Heart left ventricle (tissue), 16 donors: ENCODE measurements around the gene DPH1. TPM values are rescaled to one million over a fixed set of nuclear protein-coding genes. Genes with fewer than 3 reads are reported as not detected.

ENCODE experiments used
- ATAC-seq, 4 donors: fragments of 200-7000 bp; cut with Tn5 transposase; one replicate each; pipeline ENCODE4 v1.9.1; 2020 to 2022; ENCODE audit warnings: moderate library complexity in 4 of 4, mild to moderate bottlenecking in 3 of 4, moderate number of reproducible peaks in 1 of 4
- DNase-seq, 5 donors: peaks; one replicate each; pipeline ENCODE4 v3.0.0-alpha.2; 2020
- H3K27ac ChIP-seq, 12 donors: fragments of 200-600 bp; sonication (generic) in 4 of 12; one replicate each; pipeline versions ENCODE4 v1.5.0 to v1.8.0; 2016 to 2022; ENCODE audit warnings: mild to moderate bottlenecking in 2 of 12
- H3K27me3 ChIP-seq, 9 donors: fragments of 200-600 bp; sonication (generic) in 2 of 9; one replicate each; pipeline versions ENCODE4 v1.5.1 to v1.8.0; 2016 to 2022; ENCODE audit warnings: mild to moderate bottlenecking in 3 of 9
- H3K36me3 ChIP-seq, 9 donors: fragments of 200-600 bp; sonication (generic) in 2 of 9; one replicate each; pipeline versions ENCODE4 v1.5.0 to v1.8.0; 2018 to 2022; ENCODE audit warnings: mild to moderate bottlenecking in 2 of 9
- H3K4me1 ChIP-seq, 12 donors: fragments of 200-600 bp; sonication (generic) in 4 of 12; one replicate each; pipeline versions ENCODE4 v1.5.0 to v1.8.0; 2016 to 2022; ENCODE audit warnings: mild to moderate bottlenecking in 3 of 12
- H3K4me3 ChIP-seq, 12 donors: fragments of 200-600 bp; sonication (generic) in 4 of 12; one replicate each; pipeline versions ENCODE4 v1.5.0 to v1.8.0; 2017 to 2022; ENCODE audit warnings: mild to moderate bottlenecking in 9 of 12, moderate library complexity in 4 of 12
- H3K9me3 ChIP-seq, 12 donors: fragments of 200-600 bp; sonication (generic) in 4 of 12; one replicate each; pipeline versions ENCODE4 v1.5.0 to v1.8.0; 2016 to 2022; ENCODE audit warnings: mild to moderate bottlenecking in 1 of 12
- POLR2A ChIP-seq, 2 donors: fragments of 450-650 bp; IDR thresholded peaks; one replicate each; pipeline ENCODE4 v1.6.1; 2017; ENCODE audit warnings: antibody characterized with exemption in 2 of 2, mild to moderate bottlenecking in 2 of 2, moderate library complexity in 2 of 2
- WGBS, 4 donors: extraction: QIAGEN DNeasy Blood & Tissue Kit in 2 of 4; methylation state at CpG; one replicate each; pipeline versions ENCODE4 v1.1.5 to v1.1.7; 2013 to 2018; 5-methylcytosine and 5-hydroxymethylcytosine counted together
- intact Hi-C, 10 donors: fragments of 100-400 bp; cut with DNase I; formaldehyde crosslinking; loops; one replicate each; pipeline versions ENCODE4 v1.11.1 to v1.14.2; 2022
- polyA plus RNA-seq, 2 donors: library from polyadenylated mRNA; stranded (reverse); fragments of 200-250 nt; gene quantifications; one replicate each; pipeline ENCODE4 v1.2.3, GENCODE V29; 2013
- total RNA-seq, 9 donors: library from RNA; depleted of rRNA in 2 of 9; stranded (reverse); fragments of >200 nt in 2 of 9; fragmentation: NEBNext Ultra II Directional in 3 of 9; extraction: Animal tissue kit (Norgen Biotek cat#: 25700) in 3 of 9; gene quantifications; one replicate each; pipeline versions ENCODE4 v1.1.0 to v1.2.4, GENCODE V29; 2016 to 2023
- TF ChIP-seq, protein P1 (sequence below), 12 donors: fragments of 200-600 bp; sonication (generic) in 4 of 12; IDR thresholded peaks; one replicate each; pipeline versions ENCODE4 v1.5.0 to v1.8.0; 2018 to 2022; ENCODE audit warnings: antibody characterized with exemption in 12 of 12, mild to moderate bottlenecking in 5 of 12
- donor health status: ischemic (EF 13 %, LVEDD 7.1; RV severe dilation, severe dysfunction).
- donor health status: healthy with polysubstance abuse.
- donor health status: DM: no; HTN: yes; CAD: no.
- donor health status: DM: no; HTN: no; CAD: no.
- donor health status: ischemic (EF 25% LVEDD 6.9; RV normal size, moderate dysfunction).
- donor health status: ischemic (EF 25% LVEDD 5.7; RV mildly dilated, moderate dysfunction).
- donor health status: healthy.
- donor health status: DM: yes; HTN: yes; CAD: no.
- donor health status: ischemic (EF 35%, LVEDD 5.7; RV mildly dilated, moderate dysfunction).
- donor health status: nonischemic (EF 11% LVEDD 7.7; RV severe dilation, severe dysfunction).
- donor health status: DM: yes; HTN: yes; CAD: no.
- donor health status: PGD.
- donor health status: ischemic (EF 29% LVEDD 5.4; RV normal size, mild dysfunction).
- donor health status: nonischemic (EF 23%, LVEDD 6.1; RV moderate dilation, normal function).

The DPH1 gene
- total and polyA plus RNA-seq, 11 donors: 14.0 to 38.1 (median 23.4) TPM

DNA sequence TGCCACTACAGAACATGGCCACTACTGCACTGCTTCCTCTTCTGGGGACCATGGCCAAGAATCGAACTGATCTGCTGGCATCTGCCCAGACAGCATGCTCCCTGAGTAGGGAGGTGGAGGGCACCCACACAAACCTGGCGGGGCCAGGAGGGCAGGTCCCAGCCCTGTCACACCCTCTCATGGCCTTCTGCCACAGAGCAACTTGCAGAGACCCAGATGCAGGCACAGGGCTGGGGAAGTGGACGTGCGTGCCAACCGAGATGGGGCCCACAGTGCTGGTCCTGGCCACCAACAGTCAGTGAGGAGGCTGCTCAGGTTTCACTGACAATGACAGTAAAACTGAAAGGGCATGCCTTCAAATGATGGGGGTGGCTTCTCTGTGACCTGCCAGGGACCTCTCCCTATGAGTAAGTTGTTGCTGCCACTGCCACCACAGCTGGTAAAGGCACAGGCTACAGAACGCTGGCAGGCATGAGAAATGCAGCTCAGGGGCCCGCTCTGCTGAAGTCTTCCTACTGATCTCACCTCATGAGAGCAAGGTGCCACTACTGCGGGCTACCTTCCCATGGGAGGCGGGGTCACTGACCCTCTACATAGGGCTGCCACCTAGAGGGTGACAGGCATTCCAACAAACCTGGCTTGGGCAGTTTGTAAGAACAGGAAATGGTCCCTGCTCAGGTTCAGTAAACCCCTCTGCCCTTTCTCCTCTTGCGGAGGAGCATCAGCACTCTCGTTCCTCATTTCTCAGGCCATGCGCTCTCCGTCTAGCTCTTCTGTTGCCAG lies 40.5 kb downstream of the DPH1 start:
- H3K4me3 ChIP-seq: no peak overlapping the region
- 85 to 88% (median 86%) methylated on average over 13 of the region's 13 CpGs for WGBS, 4 donors
- TF ChIP-seq, protein P1, sequence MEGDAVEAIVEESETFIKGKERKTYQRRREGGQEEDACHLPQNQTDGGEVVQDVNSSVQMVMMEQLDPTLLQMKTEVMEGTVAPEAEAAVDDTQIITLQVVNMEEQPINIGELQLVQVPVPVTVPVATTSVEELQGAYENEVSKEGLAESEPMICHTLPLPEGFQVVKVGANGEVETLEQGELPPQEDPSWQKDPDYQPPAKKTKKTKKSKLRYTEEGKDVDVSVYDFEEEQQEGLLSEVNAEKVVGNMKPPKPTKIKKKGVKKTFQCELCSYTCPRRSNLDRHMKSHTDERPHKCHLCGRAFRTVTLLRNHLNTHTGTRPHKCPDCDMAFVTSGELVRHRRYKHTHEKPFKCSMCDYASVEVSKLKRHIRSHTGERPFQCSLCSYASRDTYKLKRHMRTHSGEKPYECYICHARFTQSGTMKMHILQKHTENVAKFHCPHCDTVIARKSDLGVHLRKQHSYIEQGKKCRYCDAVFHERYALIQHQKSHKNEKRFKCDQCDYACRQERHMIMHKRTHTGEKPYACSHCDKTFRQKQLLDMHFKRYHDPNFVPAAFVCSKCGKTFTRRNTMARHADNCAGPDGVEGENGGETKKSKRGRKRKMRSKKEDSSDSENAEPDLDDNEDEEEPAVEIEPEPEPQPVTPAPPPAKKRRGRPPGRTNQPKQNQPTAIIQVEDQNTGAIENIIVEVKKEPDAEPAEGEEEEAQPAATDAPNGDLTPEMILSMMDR (IDR thresholded peaks at IDR 0.05): no peak
- no peak for TF ChIP-seq POLR2A (IDR thresholded peaks at IDR 0.05)
- H3K27ac ChIP-seq: peak overlapping the region; percentile 66 to 98 (median 86)
- H3K9me3 ChIP-seq: no peaks in the 10 kb centered on the region
- intact Hi-C loops: no loop called here
- DNase-seq (no peak), ATAC-seq (no peak)
- H3K27me3 ChIP-seq: no peaks in the 10 kb centered on the region
- H3K36me3 ChIP-seq: peaks cover 0 to 26% (median 4%) of the 10 kb centered on the region in 9 donors
- H3K4me1 ChIP-seq: peaks cover 12 to 93% (median 75%) of the 10 kb centered on the region in 12 donors

GRCh38 chr17:2071024-2071385 lies 41.1 kb downstream of the DPH1 start:
- Histone ChIP-seq H3K36me3 (peaks cover 0 to 20% (median 2%) of the 10 kb centered on the region in 9 donors), H3K27ac (peak overlapping the region; percentile 66 to 98 (median 86)), H3K4me1 (peaks cover 16 to 93% (median 75%) of the 10 kb centered on the region in 12 donors), H3K9me3 (no peaks in the 10 kb centered on the region), H3K27me3 (no peaks in the 10 kb centered on the region), H3K4me3 (no peak overlapping the region)
- ATAC-seq (no peak), DNase-seq (no peak)
- 87 to 93% (median 89%) methylated on average over 6 of the region's 6 CpGs for WGBS, 4 donors
- TF ChIP-seq, protein P1 (IDR thresholded peaks at IDR 0.05): no peak
- TF ChIP-seq POLR2A (IDR thresholded peaks at IDR 0.05): no peak
- intact Hi-C loops: no loop called here

DNA sequence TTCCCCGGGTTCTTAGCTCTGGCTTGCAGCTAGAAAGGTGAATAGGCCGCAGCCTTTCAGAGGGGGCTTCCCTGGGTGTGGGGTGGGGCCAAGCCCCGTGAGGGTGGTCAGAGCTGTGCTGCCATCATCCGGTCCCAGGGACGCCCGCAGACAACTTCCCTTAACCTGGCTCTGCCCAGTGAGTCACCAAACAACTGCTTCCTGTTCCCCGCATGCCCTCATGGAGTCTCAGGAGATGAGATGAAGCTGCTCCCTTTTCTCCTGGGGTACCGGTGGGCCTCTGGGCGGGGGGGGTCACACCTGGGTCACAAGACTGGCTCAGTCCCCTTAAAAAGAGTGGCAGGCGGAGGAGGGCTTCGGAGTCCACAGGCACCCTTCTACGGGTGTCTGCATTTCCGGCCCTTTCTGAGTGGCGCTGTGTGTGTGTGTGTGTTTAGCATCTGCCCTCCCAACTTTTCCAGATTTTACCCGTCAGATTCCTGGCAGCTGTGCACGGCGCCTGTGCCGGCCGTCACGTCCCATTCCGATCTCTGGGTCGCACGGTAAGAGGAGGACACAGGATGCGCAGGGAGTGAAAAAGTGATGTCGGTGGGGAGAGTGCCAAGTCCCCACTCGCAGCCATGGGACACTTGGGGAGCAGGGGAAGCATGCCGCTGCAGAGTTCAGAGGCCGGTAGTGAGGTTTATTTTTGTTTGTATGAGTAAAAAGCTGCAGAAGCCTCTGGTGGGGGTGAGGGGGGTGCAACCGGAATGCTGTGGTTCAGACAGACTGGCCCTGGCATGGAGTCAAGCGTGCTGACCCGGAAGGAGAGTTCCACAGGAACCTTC lies 41.7 kb downstream of the DPH1 start:
- Histone ChIP-seq H3K4me1 (peaks cover 16 to 94% (median 76%) of the 10 kb centered on the region in 12 donors), H3K9me3 (no peaks in the 10 kb centered on the region), H3K36me3 (peaks cover 0 to 25% (median 2%) of the 10 kb centered on the region in 9 donors), H3K27ac (peak overlapping the region; percentile 66 to 98 (median 86)), H3K4me3 (no peak overlapping the region), H3K27me3 (no peaks in the 10 kb centered on the region)
- 48 to 61% (median 54%) methylated on average over 24 to 31 of the region's 31 CpGs for WGBS, 4 donors
- ATAC-seq: peak in 3 of 4 donors; percentile 30 to 53 (median 46)
- no peak for TF ChIP-seq POLR2A (IDR thresholded peaks at IDR 0.05)
- TF ChIP-seq, protein P1 (IDR thresholded peaks at IDR 0.05): no peak
- DNase-seq: peak in 4 of 5 donors; percentile 73 to 86 (median 83)
- intact Hi-C loops: no loop called here

- no peaks in the 10 kb centered on the region for H3K27me3 ChIP-seq
- intact Hi-C loops: no loop called here
- H3K4me3 ChIP-seq: no peak overlapping the region
- TF ChIP-seq, protein P1 (IDR thresholded peaks at IDR 0.05): peak in 1 of 12 donors; percentile 9
- no peak for TF ChIP-seq POLR2A (IDR thresholded peaks at IDR 0.05)
- H3K36me3 ChIP-seq: peaks cover 0 to 40% (median 30%) of the 10 kb centered on the region in 9 donors
- no peaks in the 10 kb centered on the region for H3K9me3 ChIP-seq
- ATAC-seq (peak in 3 of 4 donors; percentile 11 to 30 (median 21)), DNase-seq (peak in 2 of 5 donors; percentile 59 to 61)
- H3K27ac ChIP-seq: peak overlapping the region; percentile 81 to 98 (median 86)
- H3K4me1 ChIP-seq: peaks cover 16 to 80% (median 59%) of the 10 kb centered on the region in 12 donors
- 34 to 55% (median 45%) methylated on average over 3 to 10 of the region's 10 CpGs for WGBS, 4 donors
Measured at GRCh38 chr17:2074919-2075318, 45.0 kb downstream of the DPH1 start.
